ENCODE measurements around the gene PCDHA4. TPM values are rescaled to one million over a fixed set of nuclear protein-coding genes. Genes with fewer than 3 reads are reported as not detected.

The PCDHA4 gene
- total RNA-seq, 1 experiment from 2014 or later: not detected

GRCh38 chr5:140808889-140809291, 2.0 kb downstream of the PCDHA4 start:
- intact Hi-C loops (cut with micrococcal nuclease): no loop called here
- DNase-seq (ENCODE audit: low read depth, low spot score) (no peak), ATAC-seq (no peak)
- CTCF ChIA-PET: no interaction called here
- Histone ChIP-seq H4K20me1 (ENCODE audit: insufficient read depth) (no peaks in the 10 kb centered on the region), H3K4me1 (ENCODE audit: control insufficient read depth in 1 of 2, insufficient read depth in 2 of 2, low read length in 2 of 2) (no peaks in the 10 kb centered on the region), H3K4me2 (ENCODE audit: low read length) (no peak overlapping the region), H3K27ac (ENCODE audit: low read depth, low read length) (no peak overlapping the region), H2AFZ (ENCODE audit: low read depth, low read length, poor library complexity, severe bottlenecking) (no peak overlapping the region), H3K79me2 (ENCODE audit: insufficient read depth, low read length) (no peaks in the 10 kb centered on the region), H3K4me3 (replicated peaks in 1 of 2; ENCODE audit: low read depth in 1 of 2, low read length in 2 of 2) (no peak overlapping the region), H3K9me3 (ENCODE audit: control insufficient read depth in 1 of 2, insufficient read depth in 1 of 2, low read depth in 1 of 2, low read length in 2 of 2) (no peaks in the 10 kb centered on the region), H3K9ac (ENCODE audit: low read length) (no peak overlapping the region), H3K36me3 (ENCODE audit: control insufficient read depth in 1 of 2, insufficient read depth in 2 of 2, low read length in 2 of 2) (no peaks in the 10 kb centered on the region), H3K9me2 (ENCODE audit: insufficient read depth) (no peaks in the 10 kb centered on the region), H3K27me3 (ENCODE audit: insufficient read depth, low read length) (no peaks in the 10 kb centered on the region)
- POLR2A ChIA-PET: no interaction called here
- TF ChIP-seq TCF7L2 (IDR thresholded peaks at IDR 0.05; ENCODE audit: borderline replicate concordance, extremely low read depth, insufficient read depth, insufficient read length) (no peak), SP1 (IDR thresholded peaks at IDR 0.05; ENCODE audit: low read depth) (no peak), SRF (IDR thresholded peaks at IDR 0.05; ENCODE audit: low read depth) (no peak), POLR2AphosphoS5 (IDR thresholded peaks at IDR 0.05; ENCODE audit: low read depth, low read length) (no peak)
- RAD21 ChIA-PET (ENCODE audit: low non-redundant PET in 1 of 2, low total read pairs in 2 of 2, uncharacterized antibody in 2 of 2, unreplicated experiment in 2 of 2): no interaction called here
- BruUV-seq (replicated peaks): no TSS peak

- Histone ChIP-seq H3K9ac (ENCODE audit: low read length) (no peak within 1 kb of the TSS), H4K20me1 (ENCODE audit: insufficient read depth) (no peaks in the 10 kb centered on the region), H2AFZ (ENCODE audit: low read depth, low read length, poor library complexity, severe bottlenecking) (no peak within 1 kb of the TSS), H3K36me3 (ENCODE audit: control insufficient read depth in 1 of 2, insufficient read depth in 2 of 2, low read length in 2 of 2) (no peaks in the 10 kb centered on the region; a peak in 1 of 4 replicates), H3K4me2 (ENCODE audit: low read length) (no peak within 1 kb of the TSS), H3K9me3 (ENCODE audit: control insufficient read depth in 1 of 2, insufficient read depth in 1 of 2, low read depth in 1 of 2, low read length in 2 of 2) (no peaks in the 10 kb centered on the region), H3K27ac (ENCODE audit: low read depth, low read length) (no peak within 1 kb of the TSS), H3K79me2 (ENCODE audit: insufficient read depth, low read length) (no peaks in the 10 kb centered on the region), H3K4me1 (ENCODE audit: control insufficient read depth in 1 of 2, insufficient read depth in 2 of 2, low read length in 2 of 2) (no peaks in the 10 kb centered on the region), H3K27me3 (ENCODE audit: insufficient read depth, low read length) (no peaks in the 10 kb centered on the region), H3K9me2 (ENCODE audit: insufficient read depth) (no peaks in the 10 kb centered on the region; the same call in 1 of the 2 replicates), H3K4me3 (replicated peaks in 1 of 2; ENCODE audit: low read depth in 1 of 2, low read length in 2 of 2) (no peak within 1 kb of the TSS)
- ChIA-PET CTCF (interaction anchor here (1.0 kb wide), 1 partner anchor 220 kb away, joined by 3 read pairs; no protein-coding TSS in a partner anchor), POLR2A (no interaction called here), RAD21 (ENCODE audit: low non-redundant PET in 1 of 2, low total read pairs in 2 of 2, uncharacterized antibody in 2 of 2, unreplicated experiment in 2 of 2) (no interaction called here)
- ATAC-seq (no peak), DNase-seq (ENCODE audit: low read depth, low spot score) (no peak)
- TF ChIP-seq, protein P1, sequence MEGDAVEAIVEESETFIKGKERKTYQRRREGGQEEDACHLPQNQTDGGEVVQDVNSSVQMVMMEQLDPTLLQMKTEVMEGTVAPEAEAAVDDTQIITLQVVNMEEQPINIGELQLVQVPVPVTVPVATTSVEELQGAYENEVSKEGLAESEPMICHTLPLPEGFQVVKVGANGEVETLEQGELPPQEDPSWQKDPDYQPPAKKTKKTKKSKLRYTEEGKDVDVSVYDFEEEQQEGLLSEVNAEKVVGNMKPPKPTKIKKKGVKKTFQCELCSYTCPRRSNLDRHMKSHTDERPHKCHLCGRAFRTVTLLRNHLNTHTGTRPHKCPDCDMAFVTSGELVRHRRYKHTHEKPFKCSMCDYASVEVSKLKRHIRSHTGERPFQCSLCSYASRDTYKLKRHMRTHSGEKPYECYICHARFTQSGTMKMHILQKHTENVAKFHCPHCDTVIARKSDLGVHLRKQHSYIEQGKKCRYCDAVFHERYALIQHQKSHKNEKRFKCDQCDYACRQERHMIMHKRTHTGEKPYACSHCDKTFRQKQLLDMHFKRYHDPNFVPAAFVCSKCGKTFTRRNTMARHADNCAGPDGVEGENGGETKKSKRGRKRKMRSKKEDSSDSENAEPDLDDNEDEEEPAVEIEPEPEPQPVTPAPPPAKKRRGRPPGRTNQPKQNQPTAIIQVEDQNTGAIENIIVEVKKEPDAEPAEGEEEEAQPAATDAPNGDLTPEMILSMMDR (IDR thresholded peaks at IDR 0.05 in 2 of 3, conservative IDR thresholded peaks at IDR 0.05 in 1 of 3; ENCODE audit: borderline replicate concordance in 1 of 3, insufficient read depth in 1 of 3, low read depth in 2 of 3, low read length in 2 of 3): peak in 2 of 3 experiments; percentile 37 to 55; a peak in 3 of 6 replicates
- no peak for TF ChIP-seq ELF1 (IDR thresholded peaks at IDR 0.05; ENCODE audit: borderline replicate concordance, low read depth)
- no peak for TF ChIP-seq TCF7L2 (IDR thresholded peaks at IDR 0.05; ENCODE audit: borderline replicate concordance, extremely low read depth, insufficient read depth, insufficient read length)
- no peak for TF ChIP-seq JUND (IDR thresholded peaks at IDR 0.05)
- TF ChIP-seq SIN3A (IDR thresholded peaks at IDR 0.05; ENCODE audit: low read depth): no peak
- no peak for TF ChIP-seq EGR1 (IDR thresholded peaks at IDR 0.05; ENCODE audit: low read depth)
- 0 out of 2 replicates have a peak, but pooled peaks have one; percentile 11 for TF ChIP-seq RAD21 (IDR thresholded peaks at IDR 0.05; ENCODE audit: low read depth)
- TF ChIP-seq, protein P2, sequence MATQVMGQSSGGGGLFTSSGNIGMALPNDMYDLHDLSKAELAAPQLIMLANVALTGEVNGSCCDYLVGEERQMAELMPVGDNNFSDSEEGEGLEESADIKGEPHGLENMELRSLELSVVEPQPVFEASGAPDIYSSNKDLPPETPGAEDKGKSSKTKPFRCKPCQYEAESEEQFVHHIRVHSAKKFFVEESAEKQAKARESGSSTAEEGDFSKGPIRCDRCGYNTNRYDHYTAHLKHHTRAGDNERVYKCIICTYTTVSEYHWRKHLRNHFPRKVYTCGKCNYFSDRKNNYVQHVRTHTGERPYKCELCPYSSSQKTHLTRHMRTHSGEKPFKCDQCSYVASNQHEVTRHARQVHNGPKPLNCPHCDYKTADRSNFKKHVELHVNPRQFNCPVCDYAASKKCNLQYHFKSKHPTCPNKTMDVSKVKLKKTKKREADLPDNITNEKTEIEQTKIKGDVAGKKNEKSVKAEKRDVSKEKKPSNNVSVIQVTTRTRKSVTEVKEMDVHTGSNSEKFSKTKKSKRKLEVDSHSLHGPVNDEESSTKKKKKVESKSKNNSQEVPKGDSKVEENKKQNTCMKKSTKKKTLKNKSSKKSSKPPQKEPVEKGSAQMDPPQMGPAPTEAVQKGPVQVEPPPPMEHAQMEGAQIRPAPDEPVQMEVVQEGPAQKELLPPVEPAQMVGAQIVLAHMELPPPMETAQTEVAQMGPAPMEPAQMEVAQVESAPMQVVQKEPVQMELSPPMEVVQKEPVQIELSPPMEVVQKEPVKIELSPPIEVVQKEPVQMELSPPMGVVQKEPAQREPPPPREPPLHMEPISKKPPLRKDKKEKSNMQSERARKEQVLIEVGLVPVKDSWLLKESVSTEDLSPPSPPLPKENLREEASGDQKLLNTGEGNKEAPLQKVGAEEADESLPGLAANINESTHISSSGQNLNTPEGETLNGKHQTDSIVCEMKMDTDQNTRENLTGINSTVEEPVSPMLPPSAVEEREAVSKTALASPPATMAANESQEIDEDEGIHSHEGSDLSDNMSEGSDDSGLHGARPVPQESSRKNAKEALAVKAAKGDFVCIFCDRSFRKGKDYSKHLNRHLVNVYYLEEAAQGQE (IDR thresholded peaks at IDR 0.05; ENCODE audit: low read depth): no peak
- no TSS peak for BruUV-seq (replicated peaks)
- intact Hi-C loops (cut with micrococcal nuclease): no loop called here
Measured at GRCh38 chr5:140821375-140822280, 14.8 kb downstream of the PCDHA4 start, which contains the start of gene PCDHA5. PCDHA5 (plus strand) TSS chr5:140821613.

All from HCT116 (cell line).